ENCODE measurements around the gene NHLRC2.
"Not testable (repeated sequence)": the region's sequence is repeated elsewhere in the genome, so short reads cannot be mapped to it uniquely, and the experiment has no call there.

Gene NHLRC2

GRCh38 chr10:113911839-113912238 is 57.4 kb downstream of the NHLRC2 start:
- no peak for DNase-seq

DNA sequence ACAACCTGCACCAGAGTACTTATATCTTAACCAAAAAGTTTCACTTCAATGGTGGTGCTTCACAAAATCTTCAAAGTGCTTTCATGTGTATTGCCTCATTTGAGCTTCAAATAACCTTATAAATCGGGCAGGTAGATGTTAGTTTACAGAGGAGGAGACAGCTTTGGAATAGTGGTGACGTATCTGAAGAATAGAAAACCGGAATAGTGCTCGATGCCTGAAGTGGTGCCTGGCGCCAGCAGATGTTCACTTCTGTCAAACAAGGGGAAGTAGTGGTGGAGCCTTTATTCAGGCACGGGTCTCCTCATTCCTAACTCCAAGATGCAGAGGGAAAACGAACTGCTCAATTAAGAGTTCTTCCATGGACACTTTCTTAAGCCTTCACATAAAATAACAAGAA is 58.1 kb downstream of the NHLRC2 start:
- no peak for DNase-seq

DNA sequence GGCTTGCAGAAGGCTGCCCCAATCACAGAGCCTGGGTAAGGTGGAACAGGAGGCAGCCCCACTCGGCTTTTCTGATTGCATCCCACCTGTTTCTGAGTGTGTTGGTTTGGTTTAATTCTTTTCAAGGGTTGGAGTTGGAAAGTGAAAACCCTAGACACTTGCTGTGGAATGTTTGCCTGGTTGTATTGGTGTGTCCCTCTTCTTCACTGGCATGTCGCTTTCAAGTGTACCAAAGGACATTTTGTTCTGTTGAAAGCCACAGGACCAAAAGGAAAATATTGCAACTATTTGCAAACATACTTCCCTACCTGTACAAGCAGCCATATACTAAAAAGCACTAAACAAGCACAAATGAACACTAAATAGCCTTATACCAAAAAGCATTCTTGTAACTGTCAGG is 60.5 kb downstream of the NHLRC2 start:
- no peak for DNase-seq

DNA sequence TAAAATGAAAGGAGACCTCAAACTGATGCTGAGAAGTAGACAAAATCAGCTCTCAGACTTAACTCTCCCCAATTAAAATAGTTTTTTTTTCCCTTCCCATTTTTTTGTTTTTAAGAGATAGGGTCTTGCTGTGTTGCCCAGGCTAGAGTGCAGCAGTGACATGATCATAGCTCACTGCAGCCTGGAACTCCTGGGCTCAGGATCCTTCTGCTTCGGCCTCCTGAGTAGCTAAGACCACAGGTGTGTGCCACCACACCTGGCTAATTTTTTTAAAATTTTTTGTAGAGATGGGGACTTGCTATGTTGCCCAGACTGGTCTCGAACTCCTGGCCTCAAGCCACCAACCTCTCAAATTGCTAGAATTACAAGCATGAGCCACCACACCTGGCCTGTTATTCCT is 61.1 kb downstream of the NHLRC2 start:
- no peak for DNase-seq

GRCh38 chr10:113916053-113916452 is 61.6 kb downstream of the NHLRC2 start:
- no peak for DNase-seq

DNA sequence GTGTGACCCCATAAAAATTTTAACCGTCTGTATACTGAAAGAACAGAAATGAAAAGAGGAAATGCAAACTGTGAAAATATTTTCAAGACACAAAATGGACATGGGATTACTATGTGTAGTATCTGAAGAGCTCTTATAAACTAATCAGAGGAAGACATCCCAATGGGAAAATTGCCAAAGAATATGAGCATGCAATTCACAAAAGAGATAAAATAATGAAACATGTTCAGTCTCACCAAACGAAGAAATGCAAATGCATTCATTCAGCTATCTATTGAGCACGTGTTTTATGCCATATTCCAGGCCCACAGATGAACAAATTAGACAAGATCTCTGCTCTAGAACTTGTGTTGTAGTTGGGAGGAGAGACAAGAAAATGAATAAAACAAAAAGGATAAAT is 63.2 kb downstream of the NHLRC2 start:
- DNase-seq: no peak

DNA sequence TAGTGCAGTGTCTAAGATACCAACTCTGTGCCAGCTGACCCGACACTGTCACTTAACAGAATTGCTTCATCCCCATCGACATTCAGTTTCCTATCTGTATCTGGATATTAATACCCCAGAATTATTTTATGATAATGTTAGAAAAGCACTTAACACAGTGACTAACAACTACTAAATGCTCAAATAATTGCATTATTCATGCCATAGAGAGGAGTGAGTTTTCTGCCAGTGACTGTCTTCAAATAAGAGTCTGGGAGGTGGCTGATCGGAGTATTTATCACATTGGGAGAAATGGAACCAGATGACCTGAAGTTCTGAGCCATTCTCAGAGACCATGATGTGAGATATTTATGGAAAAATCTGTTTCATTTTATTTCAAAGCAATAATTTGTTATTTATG is 65.7 kb downstream of the NHLRC2 start:
- no peak for DNase-seq

- no peak for DNase-seq
Measured at GRCh38 chr10:113920875-113921274, 66.4 kb downstream of the NHLRC2 start.

DNA sequence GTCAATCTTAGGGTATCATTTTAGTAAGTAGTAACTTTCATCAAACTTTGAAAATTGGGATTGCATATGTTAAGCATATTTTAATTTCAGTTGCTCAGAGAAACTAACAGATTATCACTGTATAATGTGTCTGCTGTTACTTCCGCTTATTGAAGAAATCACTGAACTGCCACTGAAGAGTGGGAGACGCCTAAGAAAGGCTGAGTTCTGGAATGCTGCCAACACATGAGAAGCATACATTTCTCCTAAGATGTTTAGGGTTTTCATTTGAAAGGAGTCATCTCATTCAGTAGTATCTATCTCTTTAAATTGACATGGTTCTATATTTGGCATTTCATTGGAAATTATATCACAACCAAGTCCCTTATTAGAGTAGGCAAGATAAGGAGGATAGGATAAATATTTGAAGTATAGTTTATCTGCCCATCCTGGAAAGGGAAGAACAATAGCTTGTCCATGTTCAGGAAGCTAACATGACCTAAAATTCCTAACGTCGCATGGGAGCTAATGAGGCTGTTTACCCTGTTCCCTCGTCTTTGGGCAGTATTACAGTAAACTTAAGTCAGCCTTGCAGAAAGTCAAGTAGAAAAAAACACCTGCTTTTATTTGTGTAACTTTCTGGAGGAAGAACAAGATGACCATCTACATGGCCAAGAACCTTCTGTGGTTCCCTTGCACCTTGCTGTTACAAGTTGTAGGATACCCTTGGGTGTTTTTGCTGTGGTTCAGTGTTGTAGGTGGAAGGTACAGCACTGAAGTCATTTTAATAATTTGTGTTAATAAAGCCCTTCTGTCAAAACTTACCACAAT is 67.3 kb downstream of the NHLRC2 start:
- no peak for DNase-seq

- DNase-seq: no peak
Measured at GRCh38 chr10:113922787-113923570, 68.5 kb downstream of the NHLRC2 start.

DNA sequence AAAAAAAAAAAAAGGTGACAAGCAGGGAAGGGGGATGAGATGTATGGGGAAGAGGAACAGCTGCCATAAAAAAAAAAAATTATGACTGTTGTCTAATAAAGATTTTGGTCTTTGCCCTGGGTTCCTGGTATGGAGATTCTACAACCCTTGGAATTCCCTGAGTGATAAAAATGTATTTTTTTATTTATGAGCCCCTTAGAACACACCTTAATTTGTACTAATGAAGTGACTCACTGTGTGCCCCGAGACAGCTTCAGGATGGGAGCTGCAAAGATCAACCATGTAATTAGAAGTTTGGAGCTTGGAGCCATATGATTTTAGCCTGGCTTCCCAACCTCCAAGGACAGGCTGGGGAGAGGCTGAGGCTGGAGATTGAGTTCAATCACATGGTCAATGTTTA is 69.7 kb downstream of the NHLRC2 start:
- no peak for DNase-seq

DNA sequence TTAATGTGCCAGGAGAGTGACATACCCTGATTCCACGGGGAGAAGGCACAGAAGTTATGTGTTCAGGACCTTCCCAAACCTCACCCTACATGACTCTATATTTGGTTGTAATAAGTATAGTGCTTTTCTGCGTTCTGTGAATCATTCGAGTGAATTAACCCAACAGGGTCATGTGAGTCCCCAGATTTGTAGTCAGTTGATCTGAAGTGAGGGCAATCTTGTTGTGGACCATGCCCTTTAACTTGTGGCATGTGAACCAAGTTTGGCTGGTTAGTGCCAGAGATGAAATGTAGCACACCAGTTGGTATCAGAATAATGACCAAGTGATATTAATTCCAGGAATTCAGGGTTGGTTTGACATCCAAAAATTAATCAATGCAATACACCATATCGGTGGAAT is 70.2 kb downstream of the NHLRC2 start:
- DNase-seq: no peak

DNA sequence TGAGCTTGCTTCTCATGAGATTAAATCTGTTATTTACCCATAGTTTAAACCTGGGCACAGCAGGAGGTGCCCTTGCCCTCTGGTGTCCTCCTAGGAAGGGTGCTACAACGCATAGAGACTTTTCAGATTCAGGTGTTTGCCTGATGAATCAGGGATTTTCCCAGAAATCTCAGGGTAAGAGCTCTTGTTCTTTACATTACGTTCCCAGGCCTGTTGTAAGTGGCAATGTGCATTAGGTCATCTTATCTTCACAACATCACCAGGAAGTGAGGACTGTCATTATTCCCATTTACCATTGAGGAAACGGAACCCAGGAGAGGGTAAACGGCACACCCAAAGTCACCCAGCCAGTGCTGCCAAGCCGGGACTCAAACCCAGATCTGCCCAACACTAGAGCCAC is 73.0 kb downstream of the NHLRC2 start:
- DNase-seq: no peak

- no peak for DNase-seq
Measured at GRCh38 chr10:113928830-113929229, 74.4 kb downstream of the NHLRC2 start.

DNA sequence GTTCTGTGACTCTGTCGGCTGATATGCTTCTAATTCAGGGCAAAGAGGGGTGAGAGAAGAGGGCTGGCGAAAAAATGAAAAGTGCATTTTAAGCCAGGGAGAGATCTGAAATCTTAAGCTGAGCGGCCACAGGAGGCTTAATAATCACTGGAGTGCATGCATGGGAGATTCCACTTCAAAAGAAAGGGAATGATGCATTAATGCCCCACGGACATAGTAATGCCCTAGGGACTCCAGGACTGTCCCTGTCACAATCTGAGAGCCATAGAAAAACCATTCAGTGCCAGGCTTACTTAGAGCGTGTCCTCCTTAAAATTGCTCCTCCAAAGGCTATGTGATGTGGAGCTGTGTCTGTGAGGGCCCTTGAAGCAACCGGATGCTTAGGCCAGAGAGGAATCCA is 75.1 kb downstream of the NHLRC2 start:
- DNase-seq: no peak

DNA sequence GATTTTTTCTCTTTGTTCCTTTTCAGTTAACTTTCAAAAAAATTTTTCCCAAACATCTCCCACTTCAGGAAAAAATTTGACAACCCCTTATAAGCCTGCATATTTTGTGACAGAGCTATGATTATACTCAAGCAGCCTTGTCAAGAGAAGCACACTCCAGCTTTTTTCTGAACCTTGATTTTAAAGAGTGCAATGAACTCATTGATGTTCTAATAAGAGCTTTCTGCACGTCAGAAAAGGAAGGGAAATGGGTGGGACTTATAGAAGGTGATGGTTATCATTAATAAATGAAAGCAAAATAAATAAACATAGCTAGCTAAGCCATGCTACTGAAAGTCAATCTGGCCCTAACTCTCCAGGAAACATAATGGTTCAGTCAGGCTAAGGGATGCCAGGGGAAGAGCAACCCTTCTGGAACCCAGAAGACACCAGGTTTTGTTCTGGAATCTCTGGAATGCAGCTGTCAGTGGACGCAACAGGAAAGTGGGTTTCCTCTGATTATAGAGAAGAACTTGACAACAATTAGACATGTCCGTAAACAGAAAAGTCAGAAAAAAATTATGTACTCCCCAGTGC is 76.1 kb downstream of the NHLRC2 start:
- DNase-seq: no peak

- no peak for DNase-seq
Measured at GRCh38 chr10:113932854-113933253, 78.4 kb downstream of the NHLRC2 start.

GRCh38 chr10:113933894-113934532 is 79.6 kb downstream of the NHLRC2 start:
- no peak for DNase-seq

DNA sequence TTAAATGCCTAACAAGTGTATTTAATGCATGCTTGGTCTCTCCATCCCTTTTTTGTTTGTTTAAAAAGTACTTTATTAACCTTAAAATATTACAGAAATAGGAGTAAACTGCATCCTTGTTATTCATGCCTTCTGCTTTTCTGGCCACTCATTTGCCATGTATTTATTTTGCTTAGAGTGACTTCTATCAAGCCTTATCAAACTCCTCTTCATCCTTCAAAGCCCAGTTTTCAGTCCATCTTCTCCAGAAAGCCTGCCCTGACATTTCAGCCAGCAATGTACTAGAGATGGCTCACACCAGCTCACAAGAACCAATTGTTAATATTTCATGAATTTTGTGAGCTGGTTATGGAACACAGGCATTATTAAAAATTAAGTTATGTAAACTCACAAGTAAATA is 82.8 kb downstream of the NHLRC2 start:
- DNase-seq: no peak

- DNase-seq: no peak
Measured at GRCh38 chr10:113937756-113938155, 83.3 kb downstream of the NHLRC2 start.

GRCh38 chr10:113939212-113939860 is 84.9 kb downstream of the NHLRC2 start:
- DNase-seq: no peak

DNA sequence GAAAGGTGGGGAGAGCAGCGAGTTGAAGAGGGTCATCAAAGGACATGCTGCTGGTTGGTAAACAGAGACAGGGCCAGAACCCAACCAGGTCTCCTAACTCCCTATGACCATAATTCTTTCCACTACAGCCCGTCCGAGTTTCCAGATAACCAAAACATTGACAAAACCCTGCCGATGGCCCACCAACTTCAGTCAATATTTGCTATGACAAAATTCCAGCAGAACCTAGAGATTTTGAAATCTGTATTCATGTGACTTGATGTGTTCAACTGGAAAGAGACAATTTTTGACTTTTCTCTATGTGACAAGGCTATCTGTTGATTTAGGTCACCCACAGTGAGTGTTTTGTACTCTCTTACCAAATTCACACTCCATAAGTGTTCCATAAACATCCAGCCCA is 86.7 kb downstream of the NHLRC2 start:
- no peak for DNase-seq

DNA sequence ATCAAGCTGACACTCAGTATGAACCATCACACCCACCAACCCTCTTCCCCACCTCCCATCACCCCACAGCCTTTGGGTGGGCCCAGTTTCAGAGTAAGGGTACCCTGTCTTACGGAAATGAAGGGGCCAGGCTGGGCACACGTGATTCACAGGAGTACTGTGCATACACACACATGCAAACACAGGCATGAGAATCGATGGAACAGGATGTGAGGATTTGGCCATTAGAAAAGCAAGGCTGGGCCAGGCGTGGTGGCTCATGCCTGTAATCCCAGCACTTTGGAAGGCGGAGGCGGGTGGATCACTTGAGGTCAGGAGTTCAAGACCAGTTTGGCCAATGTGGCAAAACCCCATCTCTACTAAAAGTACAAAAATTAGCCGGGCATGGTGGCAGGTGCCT is 88.7 kb downstream of the NHLRC2 start:
- not testable (repeated sequence) for DNase-seq
